ENCODE results near the gene RNF113B. TPM values are rescaled to one million over a fixed set of nuclear protein-coding genes. Genes with fewer than 3 reads are reported as not detected.

RNF113B gene
- polyA plus RNA-seq, 12 donors = not detected

DNA sequence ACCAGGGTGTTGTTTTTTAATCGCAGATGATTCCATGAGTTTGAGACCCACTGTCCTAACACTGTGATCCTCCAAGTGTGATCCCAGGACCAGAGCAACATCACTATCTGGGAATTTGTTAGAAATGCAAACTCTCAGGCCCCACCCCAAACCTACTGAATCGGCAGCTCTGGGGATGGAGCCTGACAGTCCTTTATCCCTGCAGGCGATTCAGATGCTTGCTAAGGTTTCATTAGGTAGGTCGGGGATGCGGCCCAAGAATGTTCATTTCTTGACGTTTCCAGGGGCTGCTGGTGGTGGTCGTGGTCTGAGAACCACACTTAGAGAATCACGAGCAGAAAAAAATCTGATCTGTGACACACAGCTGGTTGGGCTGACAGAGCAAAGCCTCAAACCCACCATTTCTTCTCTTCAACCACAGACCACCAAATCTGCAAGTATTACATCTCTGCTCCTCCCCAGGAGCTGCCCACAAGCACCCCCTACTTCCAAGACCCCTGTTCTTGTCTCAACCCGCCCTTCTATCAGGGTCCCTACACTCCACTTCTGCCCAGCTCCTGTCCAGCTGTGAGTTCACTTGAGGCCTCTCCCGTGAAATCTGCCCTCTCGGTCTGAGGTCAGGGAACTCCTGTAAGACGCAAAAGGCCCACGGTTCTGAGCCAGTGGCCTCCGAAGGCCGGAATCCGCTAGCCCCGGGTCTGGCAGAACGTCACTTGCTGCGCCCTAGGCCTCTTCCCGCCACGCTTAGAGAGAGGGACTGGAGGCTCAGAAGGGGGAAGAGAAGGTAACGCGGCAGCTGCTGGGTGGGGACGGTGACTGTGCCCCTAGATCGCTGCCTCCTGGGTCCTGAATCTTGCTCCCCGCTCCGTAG lies 35.3 kb downstream of the RNF113B start:
- DNase-seq = no peak

DNA sequence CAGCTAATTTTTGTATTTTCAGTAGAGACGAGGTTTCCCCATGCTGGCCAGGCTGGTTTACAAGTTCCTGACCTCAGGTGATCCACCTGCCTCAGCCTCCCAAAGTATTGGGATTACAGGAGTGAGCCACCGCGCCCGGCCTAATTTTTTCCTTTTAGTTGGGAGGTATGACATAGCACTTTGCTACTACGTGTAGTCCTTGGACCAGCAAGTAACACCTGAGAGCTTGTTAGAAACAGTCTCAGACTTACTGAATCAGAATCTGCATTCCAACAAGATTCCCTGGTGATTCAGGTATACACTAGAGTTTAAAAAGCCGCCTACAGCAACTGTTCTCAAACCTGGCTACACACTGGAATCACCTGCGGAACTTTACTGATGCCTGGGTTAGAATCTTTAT lies 36.0 kb downstream of the RNF113B start:
- DNase-seq = no peak

- DNase-seq = no peak
Observed at GRCh38 chr13:98134901-98135300, 42.2 kb downstream of the RNF113B start.

GRCh38 chr13:98133946-98134345 lies 43.1 kb downstream of the RNF113B start:
- no peak for DNase-seq

DNA sequence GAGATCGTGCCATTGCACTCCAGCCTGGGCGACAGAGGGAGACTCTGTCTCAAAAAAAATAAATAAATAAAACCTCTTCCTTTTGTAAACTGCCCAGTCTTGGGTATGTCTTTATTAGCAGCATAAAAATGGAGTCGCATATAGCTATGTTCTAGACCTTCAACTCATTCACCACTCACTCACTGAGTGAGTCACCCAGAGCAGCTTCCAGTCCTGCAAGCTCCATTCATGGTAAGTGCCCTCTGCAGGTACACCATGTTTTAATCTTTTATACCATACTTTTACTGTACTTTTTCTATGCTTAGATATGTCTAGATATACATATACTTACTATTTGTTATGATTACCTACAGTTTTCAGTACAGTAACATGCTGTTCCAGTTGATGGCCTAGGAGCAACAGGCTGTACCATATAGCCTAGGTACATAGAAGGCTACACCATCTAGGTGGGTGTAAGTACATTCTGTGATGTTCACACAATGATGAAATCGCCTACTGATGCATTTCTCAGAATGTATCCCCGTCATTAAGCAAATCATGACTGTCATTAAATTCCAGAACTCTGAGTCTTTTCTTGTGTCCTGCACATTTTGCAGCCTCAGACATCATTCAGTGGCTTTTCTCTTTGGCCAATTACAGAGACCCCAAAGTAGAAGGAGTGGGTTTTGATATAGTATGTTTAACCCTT lies 47.9 kb downstream of the RNF113B start:
- DNase-seq = no peak

Other genes with a start within 250 kb of the RNF113B start
- gene IPO5, start 223.6 kb downstream of the RNF113B start, polyA plus RNA-seq (ENCODE audit: insufficient read length in 12 of 12) = 100 to 1,000 TPM in 10 of 12 donors, 10 to 100 TPM in 1, not detected in 1; 92.0 to 216 (median 189) TPM
- 100 to 1,000 TPM in 1 of 12 donors, 10 to 100 TPM in 10, not detected in 1; 67.3 to 111 (median 73.0) TPM for gene FARP1, start 34.2 kb downstream of the RNF113B start, polyA plus RNA-seq (ENCODE audit: insufficient read length in 12 of 12)

Measured in muscle of arm (tissue), 12 donors.